Neural crest cell (in vitro differentiated cells): ENCODE data around the gene MAPK14. TPM values are rescaled to one million over a fixed set of nuclear protein-coding genes. Genes with fewer than 3 reads are reported as not detected.

Source experiments
- DNase-seq: peaks from one replicate; pipeline ENCODE4 v3.0.0; 2021; ENCODE audit warnings: low read depth, mixed read lengths, low spot score
- H3K27ac Mint-ChIP-seq: one replicate; pipeline ENCODE4 v1.8.0; 2021; ENCODE audit warnings: mild to moderate bottlenecking, mixed read lengths; ENCODE audit not compliant: unreplicated experiment
- H3K27me3 Mint-ChIP-seq: 2 replicates; pipeline ENCODE4 v1.8.0; 2021; ENCODE audit warnings: low read depth, mild to moderate bottlenecking, mixed read lengths
- H3K36me3 Mint-ChIP-seq: 2 replicates; pipeline ENCODE4 v1.8.0; 2021; ENCODE audit warnings: low read depth, mild to moderate bottlenecking, mixed read lengths
- H3K4me1 Mint-ChIP-seq: 2 replicates; pipeline ENCODE4 v1.8.0; 2021; ENCODE audit warnings: mixed read lengths
- H3K4me3 Mint-ChIP-seq: one replicate; pipeline ENCODE4 v1.8.0; 2021; ENCODE audit warnings: mild to moderate bottlenecking, mixed read lengths
- H3K9me3 Mint-ChIP-seq: 2 replicates; pipeline ENCODE4 v1.8.0; 2021; ENCODE audit warnings: mixed read lengths
- total RNA-seq: library from RNA; stranded (reverse); gene quantifications from 2 replicates; pipeline ENCODE4 v1.2.1, GENCODE V29; 2021
- TF ChIP-seq, protein P1 (sequence below): fragments of 200-600 bp; sonication (generic); conservative IDR thresholded peaks from 2 replicates; pipeline ENCODE4 v1.5.0; 2021; ENCODE audit warnings: antibody characterized with exemption, mild to moderate bottlenecking

MAPK14 gene
- total RNA-seq, 1 donor from 2014 or later: 31.6 TPM

GRCh38 chr6:36038120-36038876, 10.7 kb downstream of the MAPK14 start:
- Mint-ChIP-seq H3K27ac (no peak overlapping the region), H3K36me3 (no peaks in the 10 kb centered on the region), H3K9me3 (no peaks in the 10 kb centered on the region), H3K4me1 (peaks cover 17% of the 10 kb centered on the region), H3K4me3 (no peak overlapping the region), H3K27me3 (no peaks in the 10 kb centered on the region)
- TF ChIP-seq, protein P1, sequence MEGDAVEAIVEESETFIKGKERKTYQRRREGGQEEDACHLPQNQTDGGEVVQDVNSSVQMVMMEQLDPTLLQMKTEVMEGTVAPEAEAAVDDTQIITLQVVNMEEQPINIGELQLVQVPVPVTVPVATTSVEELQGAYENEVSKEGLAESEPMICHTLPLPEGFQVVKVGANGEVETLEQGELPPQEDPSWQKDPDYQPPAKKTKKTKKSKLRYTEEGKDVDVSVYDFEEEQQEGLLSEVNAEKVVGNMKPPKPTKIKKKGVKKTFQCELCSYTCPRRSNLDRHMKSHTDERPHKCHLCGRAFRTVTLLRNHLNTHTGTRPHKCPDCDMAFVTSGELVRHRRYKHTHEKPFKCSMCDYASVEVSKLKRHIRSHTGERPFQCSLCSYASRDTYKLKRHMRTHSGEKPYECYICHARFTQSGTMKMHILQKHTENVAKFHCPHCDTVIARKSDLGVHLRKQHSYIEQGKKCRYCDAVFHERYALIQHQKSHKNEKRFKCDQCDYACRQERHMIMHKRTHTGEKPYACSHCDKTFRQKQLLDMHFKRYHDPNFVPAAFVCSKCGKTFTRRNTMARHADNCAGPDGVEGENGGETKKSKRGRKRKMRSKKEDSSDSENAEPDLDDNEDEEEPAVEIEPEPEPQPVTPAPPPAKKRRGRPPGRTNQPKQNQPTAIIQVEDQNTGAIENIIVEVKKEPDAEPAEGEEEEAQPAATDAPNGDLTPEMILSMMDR: no peak
- no peak for DNase-seq

- TF ChIP-seq, protein P1: no peak
- Mint-ChIP-seq H3K9me3 (no peaks in the 10 kb centered on the region), H3K4me3 (no peak overlapping the region), H3K27ac (no peak overlapping the region), H3K4me1 (peaks cover 17% of the 10 kb centered on the region), H3K36me3 (peaks cover under 1% of the 10 kb centered on the region), H3K27me3 (no peaks in the 10 kb centered on the region)
- DNase-seq: no peak
Observed at GRCh38 chr6:36039112-36039511, 11.5 kb downstream of the MAPK14 start.

GRCh38 chr6:36040958-36041357, 13.3 kb downstream of the MAPK14 start:
- H3K36me3 Mint-ChIP-seq: peaks cover 4% of the 10 kb centered on the region
- TF ChIP-seq, protein P1: no peak
- no peak overlapping the region for H3K27ac Mint-ChIP-seq
- H3K4me3 Mint-ChIP-seq: no peak overlapping the region
- H3K4me1 Mint-ChIP-seq: peaks cover 17% of the 10 kb centered on the region
- H3K27me3 Mint-ChIP-seq: no peaks in the 10 kb centered on the region
- no peak for DNase-seq
- H3K9me3 Mint-ChIP-seq: no peaks in the 10 kb centered on the region

GRCh38 chr6:36042618-36043260, 15.1 kb downstream of the MAPK14 start:
- DNase-seq: no peak
- H3K9me3 Mint-ChIP-seq: no peaks in the 10 kb centered on the region
- peaks cover 4% of the 10 kb centered on the region for H3K36me3 Mint-ChIP-seq
- peaks cover 16% of the 10 kb centered on the region for H3K4me1 Mint-ChIP-seq
- H3K4me3 Mint-ChIP-seq: no peak overlapping the region
- no peak overlapping the region for H3K27ac Mint-ChIP-seq
- TF ChIP-seq, protein P1: no peak
- H3K27me3 Mint-ChIP-seq: no peaks in the 10 kb centered on the region

DNA sequence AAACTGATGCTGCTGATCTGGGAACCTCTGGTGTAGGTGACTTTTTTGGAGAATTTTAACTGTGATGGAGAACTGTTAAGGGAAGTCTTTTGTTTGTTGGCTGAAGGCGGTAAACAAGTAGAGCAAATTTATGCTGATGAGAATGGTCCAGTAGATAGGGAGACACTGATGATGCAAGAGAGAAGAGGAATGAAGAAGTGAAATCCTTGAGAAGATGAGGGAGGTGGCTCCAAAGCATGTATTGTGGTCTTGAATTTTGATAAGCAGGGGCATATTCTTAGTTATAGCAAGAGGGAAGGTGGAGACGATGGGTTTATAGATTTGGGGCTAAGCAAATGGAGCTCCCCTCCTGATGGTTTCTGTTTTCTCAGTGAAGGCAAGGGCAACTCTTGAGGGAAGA, 22.0 kb downstream of the MAPK14 start:
- H3K27me3 Mint-ChIP-seq: no peaks in the 10 kb centered on the region
- no peak overlapping the region for H3K4me3 Mint-ChIP-seq
- H3K36me3 Mint-ChIP-seq: no peaks in the 10 kb centered on the region
- H3K4me1 Mint-ChIP-seq: no peaks in the 10 kb centered on the region
- no peak overlapping the region for H3K27ac Mint-ChIP-seq
- no peaks in the 10 kb centered on the region for H3K9me3 Mint-ChIP-seq
- DNase-seq: no peak
- TF ChIP-seq, protein P1: no peak
